Measurements from ENCODE around the gene FOXL1. TPM values are rescaled to one million over a fixed set of nuclear protein-coding genes. Genes with fewer than 3 reads are reported as not detected.

FOXL1 gene
- total and polyA plus RNA-seq, 2 experiments from 2014 or later, result 0.61 to 4.2 TPM

- Histone ChIP-seq H3K27me3 (peaks cover 11% of the 10 kb centered on the region), H3K4me3 (no peak overlapping the region), H3K9me3 (ENCODE audit: low read depth) (no peaks in the 10 kb centered on the region), H3K4me1 (ENCODE audit: low read depth) (no peaks in the 10 kb centered on the region), H3K36me3 (no peaks in the 10 kb centered on the region), H3K27ac (no peak overlapping the region)
- DNase-seq (ENCODE audit: low read depth in 1 of 2, low spot score in 1 of 2), result peak in 1 of 2 donors; percentile 69
- no peak for TF ChIP-seq CTCF (IDR thresholded peaks at IDR 0.05; ENCODE audit: low read depth, low read length)
Observed at GRCh38 chr16:86590501-86591144, 12.3 kb downstream of the FOXL1 start.

GRCh38 chr16:86591270-86591669 is 12.9 kb downstream of the FOXL1 start:
- H3K36me3 ChIP-seq, result no peaks in the 10 kb centered on the region
- peaks cover 11% of the 10 kb centered on the region for H3K27me3 ChIP-seq

GRCh38 chr16:86593913-86594620 is 15.7 kb downstream of the FOXL1 start:
- Histone ChIP-seq H3K4me3 (no peak overlapping the region), H3K9me3 (ENCODE audit: low read depth) (no peaks in the 10 kb centered on the region), H3K36me3 (no peaks in the 10 kb centered on the region), H3K27ac (no peak overlapping the region), H3K27me3 (peaks cover 7% of the 10 kb centered on the region), H3K4me1 (ENCODE audit: low read depth) (no peaks in the 10 kb centered on the region)
- no peak for DNase-seq (ENCODE audit: low read depth in 1 of 2, low spot score in 1 of 2)
- no peak for TF ChIP-seq CTCF (IDR thresholded peaks at IDR 0.05; ENCODE audit: low read depth, low read length)

More at GRCh38 chr16:86591270-86591669, 12.9 kb downstream of the FOXL1 start:
- H3K4me3 ChIP-seq, result no peak overlapping the region
- H3K4me1 ChIP-seq (ENCODE audit: low read depth), result no peaks in the 10 kb centered on the region
- DNase-seq (ENCODE audit: low read depth in 1 of 2, low spot score in 1 of 2), result no peak
- no peak overlapping the region for H3K27ac ChIP-seq
- no peak for TF ChIP-seq CTCF (IDR thresholded peaks at IDR 0.05; ENCODE audit: low read depth, low read length)
- no peaks in the 10 kb centered on the region for H3K9me3 ChIP-seq (ENCODE audit: low read depth)

GRCh38 chr16:86594721-86595120 is 16.4 kb downstream of the FOXL1 start:
- Histone ChIP-seq H3K27me3 (peaks cover 5% of the 10 kb centered on the region), H3K27ac (no peak overlapping the region)

GRCh38 chr16:86595983-86596605 is 17.7 kb downstream of the FOXL1 start:
- no peak for DNase-seq (ENCODE audit: low read depth in 1 of 2, low spot score in 1 of 2)
- Histone ChIP-seq H3K9me3 (ENCODE audit: low read depth) (no peaks in the 10 kb centered on the region), H3K4me3 (no peak overlapping the region), H3K27ac (no peak overlapping the region), H3K27me3 (peaks cover 4% of the 10 kb centered on the region), H3K4me1 (ENCODE audit: low read depth) (no peaks in the 10 kb centered on the region), H3K36me3 (no peaks in the 10 kb centered on the region)
- no peak for TF ChIP-seq CTCF (IDR thresholded peaks at IDR 0.05; ENCODE audit: low read depth, low read length)

More at GRCh38 chr16:86594721-86595120, 16.4 kb downstream of the FOXL1 start:
- H3K4me1 ChIP-seq (ENCODE audit: low read depth), result no peaks in the 10 kb centered on the region
- TF ChIP-seq CTCF (IDR thresholded peaks at IDR 0.05; ENCODE audit: low read depth, low read length), result no peak
- no peaks in the 10 kb centered on the region for H3K9me3 ChIP-seq (ENCODE audit: low read depth)
- no peak for DNase-seq (ENCODE audit: low read depth in 1 of 2, low spot score in 1 of 2)
- no peak overlapping the region for H3K4me3 ChIP-seq
- no peaks in the 10 kb centered on the region for H3K36me3 ChIP-seq
